IPS-NIHi7 (cell line): ENCODE results near the gene TARS1.

Source experiments
- DNase-seq: peaks from one replicate; pipeline ENCODE4 v3.0.0; 2012; ENCODE audit warnings: mixed read lengths; ENCODE audit errors: extremely low spot score

The TARS1 gene

GRCh38 chr5:33439905-33440481 is 772 bp upstream of the TARS1 start:
- no peak for DNase-seq

DNA sequence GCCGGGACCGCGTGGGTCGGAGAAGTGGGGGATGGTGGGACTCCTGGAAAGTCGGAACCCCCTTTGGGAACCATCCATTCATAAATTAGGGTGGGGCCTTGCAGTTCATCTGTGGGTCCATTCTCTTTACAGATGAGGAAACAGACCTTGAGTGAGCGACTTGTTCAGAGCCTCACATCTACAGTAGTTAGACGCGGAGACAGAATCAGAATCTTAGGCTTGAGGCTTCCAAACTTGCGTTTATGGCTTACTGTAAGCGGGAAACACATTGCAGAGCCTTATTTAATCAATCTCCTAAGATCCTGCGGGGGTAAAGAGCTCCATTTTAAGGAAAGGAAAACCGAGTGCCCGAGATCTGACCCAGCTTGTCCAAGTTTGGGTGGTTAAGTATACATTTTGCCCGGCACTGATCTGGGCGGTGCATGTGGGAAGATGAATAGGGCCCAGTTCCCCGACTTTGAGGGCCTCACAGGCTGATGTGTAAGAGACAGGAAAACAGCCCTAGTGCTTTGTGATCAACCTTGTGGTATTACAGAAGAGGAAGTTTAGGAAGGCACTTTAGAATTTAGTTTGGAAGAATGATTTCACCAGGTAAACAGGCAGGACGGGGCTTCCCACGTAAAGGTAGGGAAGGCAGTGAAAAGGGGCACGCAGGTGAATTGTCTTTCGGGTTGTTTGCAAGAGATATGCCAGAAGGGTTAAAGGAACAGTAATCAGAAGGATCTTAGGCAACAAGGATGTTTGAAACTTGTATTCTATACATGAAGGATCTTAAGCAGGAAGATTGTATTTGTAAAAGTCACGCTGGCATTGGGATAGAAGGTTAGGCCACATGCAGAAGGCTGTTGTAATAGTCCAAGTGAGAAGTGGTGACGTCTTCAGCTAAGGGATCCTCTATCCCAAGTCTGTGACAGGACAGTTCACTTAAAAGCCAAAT is 744 bp downstream of the TARS1 start:
- no peak for DNase-seq

DNA sequence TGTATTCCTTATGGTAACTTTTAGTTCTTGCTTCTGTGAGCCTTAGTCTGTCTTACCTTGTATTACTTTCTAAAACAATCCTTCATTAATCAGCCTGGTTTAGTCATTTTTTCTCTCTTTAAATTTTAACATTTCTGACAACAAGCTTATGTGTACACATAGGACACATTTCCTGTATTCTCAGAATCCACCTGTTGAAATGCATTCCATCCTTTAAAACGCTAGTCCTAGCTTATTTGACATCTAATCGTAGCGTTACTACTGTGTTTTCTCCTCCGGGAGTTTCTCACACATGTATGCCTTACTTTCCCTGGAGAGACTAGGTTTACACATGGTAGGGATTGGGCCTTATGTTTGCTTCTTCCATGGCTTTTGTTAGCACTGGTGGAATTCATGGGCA is 3.8 kb downstream of the TARS1 start:
- no peak for DNase-seq

DNA sequence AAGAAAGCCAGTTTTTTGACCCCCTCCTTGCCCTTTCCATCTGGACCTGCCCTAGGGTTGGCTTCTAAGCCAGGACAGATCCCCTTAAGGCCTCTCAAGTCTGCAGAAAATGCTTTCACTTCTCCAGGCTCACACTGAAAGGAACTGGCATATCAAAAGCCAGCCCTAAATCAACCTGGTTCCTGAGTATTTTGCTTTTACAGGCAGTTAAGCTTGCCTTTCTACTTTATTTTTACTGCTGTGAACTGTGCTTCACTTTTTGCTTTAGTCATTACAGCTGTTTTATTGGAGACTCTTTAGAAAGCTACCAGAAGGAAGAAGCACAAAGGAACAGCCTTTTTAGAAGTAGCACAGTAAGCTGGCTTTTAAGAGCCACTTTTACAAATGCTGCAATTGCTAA is 5.0 kb downstream of the TARS1 start:
- no peak for DNase-seq

DNA sequence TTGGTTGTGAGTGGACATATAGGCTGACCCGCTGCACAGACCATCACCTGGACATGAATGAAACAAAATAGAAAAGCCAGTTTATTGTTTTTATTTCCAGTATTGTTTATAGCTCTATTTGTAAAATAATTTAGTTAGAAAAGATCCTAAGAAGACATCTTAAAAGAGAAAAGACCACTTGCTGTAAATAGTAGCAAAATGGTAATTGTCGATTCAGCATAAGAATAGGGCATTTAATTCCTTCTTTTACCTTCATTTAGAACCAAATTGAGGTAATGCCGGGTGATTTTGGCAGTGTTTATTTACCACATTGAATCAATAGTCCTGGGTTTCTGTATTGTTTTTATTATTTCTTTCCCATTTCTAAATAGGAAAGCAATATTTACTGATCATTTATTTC is 7.4 kb downstream of the TARS1 start:
- no peak for DNase-seq

DNA sequence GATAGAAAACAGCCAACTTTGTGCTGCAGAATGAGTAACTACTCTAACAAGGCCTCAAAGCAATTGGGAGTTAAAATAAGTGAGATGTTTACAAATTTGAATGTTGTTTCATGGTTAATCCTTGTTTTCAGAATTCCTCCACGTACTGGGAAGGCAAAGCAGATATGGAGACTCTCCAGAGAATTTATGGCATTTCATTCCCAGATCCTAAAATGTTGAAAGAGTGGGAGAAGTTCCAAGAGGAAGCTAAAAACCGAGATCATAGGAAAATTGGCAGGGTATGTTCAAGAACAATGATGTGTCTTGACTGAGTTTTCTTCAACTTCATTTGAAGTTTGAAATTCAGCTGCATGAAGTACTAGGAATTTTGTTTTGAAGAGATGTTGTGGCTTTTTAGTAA is 16.4 kb downstream of the TARS1 start:
- no peak for DNase-seq

DNA sequence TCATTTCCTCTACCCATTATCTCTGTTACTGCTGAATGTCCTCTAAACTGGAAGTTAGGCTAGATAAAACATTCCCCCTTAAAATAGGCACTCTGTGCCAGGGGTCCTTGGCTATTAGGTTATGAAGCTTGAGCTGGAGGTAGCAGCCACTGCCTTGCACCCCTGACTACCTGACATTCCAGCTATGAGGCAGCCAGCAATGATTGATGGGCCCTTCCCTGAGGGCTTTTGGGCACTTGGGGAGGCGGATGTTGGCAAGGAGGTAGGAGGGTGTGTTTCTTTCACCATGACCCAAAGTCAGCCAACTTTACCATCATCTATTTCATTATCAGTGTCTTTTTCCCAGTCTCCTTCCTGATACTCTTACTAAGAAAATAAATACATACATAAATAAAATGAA is 17.1 kb downstream of the TARS1 start:
- no peak for DNase-seq

DNA sequence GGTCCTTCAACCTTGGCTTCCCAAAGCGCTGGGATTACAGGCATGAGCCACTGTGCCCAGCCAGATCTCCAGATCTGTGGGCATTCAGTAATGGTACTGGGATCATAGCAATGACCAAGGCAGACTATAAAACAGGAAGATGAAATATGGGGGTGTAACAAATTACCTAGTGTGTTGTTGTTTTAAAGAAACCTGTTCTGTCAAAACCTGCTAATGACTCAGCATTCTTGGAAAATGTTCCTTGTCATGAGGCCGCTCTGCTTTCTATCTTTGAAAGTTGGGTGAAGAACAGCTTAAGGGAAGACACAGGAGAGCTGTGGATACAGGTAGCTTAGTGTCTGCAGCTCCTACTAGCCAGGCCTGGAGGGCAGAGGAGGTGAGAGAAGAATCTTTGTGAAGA is 19.4 kb downstream of the TARS1 start:
- no peak for DNase-seq

DNA sequence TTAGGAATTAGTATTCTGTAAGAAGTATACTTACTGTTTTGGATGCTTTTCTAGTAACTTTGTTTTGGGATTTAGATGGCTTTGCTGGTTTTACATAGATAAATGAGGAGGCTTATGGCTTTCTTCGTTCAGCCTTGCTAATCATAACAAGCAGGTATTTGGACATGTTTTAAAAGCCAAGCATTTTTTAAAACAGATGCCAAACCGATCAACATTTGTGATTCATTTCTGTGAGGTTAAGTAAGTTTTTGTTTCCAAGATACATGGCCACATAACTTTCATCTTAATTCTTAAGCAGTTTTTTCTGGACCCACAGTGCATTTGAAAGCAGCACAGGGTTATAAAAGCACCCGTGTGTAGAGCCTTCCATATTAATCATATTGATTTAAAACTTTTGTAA is 21.7 kb downstream of the TARS1 start:
- DNase-seq: no peak

DNA sequence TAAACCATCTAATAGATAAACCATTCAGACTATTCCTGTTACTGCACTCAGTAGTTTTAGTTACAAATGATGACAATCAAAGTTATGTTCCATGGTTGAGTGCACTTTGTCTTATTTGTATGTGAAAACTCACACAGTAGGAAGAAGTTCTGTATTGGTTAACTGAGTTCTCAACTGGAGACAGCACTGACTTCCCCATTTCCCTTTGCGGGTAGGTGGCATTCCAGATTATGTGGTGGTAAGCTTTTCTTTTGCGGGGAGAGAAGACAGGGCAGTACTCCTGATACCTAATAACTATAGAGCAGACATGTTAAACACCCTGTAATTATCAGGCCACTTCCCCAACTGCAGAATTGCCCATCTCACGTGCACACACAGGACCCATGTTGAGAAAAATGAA is 24.4 kb downstream of the TARS1 start:
- DNase-seq: no peak

DNA sequence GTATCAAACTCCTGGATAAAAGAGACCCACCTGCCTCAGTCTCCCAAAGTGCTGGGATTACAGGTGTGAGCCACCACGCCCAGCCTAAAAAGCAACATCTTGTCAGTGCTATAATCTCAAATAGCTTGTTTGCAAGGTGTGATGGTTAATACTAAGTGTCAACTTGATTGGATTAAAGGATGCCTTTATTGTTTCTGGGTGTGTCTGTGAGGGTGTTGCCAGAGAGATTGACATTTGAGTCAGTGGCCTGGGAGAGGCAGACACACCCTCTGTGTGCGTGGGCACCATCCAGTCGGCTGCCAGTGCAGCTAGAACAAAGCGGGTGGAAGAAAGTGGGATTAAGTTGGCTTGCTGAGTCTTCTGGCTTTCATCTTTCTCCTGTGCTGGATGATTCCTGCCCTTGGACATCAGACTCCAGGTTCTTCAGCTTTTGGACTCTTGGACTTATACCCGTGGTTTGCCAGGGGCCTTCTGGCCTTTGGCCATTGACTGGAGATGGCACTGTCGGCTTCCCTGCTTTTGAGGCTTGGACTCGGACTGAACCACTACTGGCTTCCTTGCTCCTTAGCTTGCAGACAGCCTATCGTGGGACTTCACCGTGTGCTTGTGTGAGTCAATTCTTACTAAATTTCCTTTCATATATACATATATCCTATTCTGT is 28.1 kb downstream of the TARS1 start:
- DNase-seq: no peak

DNA sequence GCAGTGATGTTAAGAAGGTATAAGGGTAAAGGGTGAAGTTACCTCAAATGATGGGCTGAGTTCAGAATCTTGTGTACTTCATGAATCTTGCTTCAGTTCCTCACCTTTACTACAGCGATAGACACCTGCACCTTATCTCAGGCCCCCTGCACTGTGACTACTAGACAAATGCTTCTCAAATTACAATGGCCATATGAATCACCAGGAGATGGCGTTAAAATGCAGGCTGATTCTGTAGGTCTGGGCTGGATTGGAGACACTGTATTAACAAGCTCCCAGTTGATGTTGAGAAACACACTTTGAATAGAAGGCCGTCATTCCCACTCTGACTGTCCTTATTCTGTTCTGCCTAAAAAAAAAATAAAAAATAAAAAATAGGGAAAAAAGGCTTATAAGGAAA is 29.8 kb downstream of the TARS1 start:
- DNase-seq: no peak

- no peak for DNase-seq
Measured at GRCh38 chr5:33472805-33473409, 32.1 kb downstream of the TARS1 start.

GRCh38 chr5:33474004-33474403 is 33.2 kb downstream of the TARS1 start:
- no peak for DNase-seq

- DNase-seq: no peak
Measured at GRCh38 chr5:33474931-33475499, 34.2 kb downstream of the TARS1 start.

DNA sequence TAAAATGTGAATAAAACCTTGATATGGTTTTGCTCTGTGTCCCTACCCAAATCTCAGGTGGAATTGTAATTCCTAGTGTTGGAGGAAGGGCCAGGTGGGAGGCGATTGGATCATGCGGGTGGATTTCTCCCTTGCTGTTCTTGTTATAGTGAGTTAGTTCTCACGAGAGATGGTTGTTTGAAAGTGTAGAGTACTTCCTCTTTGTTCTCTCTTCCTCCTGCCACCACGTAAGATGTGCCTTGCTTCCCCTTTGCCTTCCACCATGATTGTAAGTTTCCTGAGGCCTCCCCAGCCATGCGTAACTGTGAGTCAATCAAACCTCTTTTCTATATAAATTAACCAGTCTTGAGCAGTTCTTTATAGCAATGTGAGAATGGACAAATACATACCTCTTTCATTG is 34.9 kb downstream of the TARS1 start:
- no peak for DNase-seq

DNA sequence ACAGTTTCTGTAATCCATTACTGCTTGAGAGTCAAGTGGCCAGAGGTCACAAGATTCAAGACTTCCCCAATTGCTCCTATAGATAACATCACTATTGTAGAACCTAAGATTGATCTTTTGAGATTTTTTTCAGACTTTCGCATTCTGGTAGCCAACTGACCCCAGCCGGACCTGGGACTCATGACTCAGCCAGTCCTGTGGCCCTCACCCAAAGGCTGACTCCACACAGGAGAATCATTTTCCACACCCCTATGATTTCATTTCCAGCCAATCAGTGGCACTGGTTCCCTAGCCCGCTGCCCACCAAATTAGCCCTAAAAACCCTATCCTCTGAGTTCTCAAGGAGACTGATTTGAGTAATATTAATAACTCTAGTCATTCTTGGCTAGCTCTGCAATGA is 36.2 kb downstream of the TARS1 start:
- DNase-seq: no peak

DNA sequence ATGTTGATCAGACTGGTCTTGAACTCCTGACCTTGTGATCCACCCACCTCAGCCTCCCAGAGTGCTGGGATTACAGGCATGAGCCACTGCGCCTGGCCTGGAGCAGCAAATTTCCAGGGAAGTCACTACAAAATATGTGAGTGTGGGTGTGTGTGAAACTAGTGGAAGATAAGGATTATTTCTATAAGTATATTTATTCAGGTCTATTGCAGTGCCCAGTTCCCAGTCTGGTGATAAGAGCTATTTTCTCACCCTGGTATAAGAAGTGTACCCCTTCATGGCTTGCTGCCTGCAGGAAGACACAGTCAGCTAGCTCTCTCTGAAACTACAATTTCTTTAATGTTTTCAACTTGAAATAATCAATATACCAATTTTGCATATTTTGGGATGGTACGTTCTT is 37.1 kb downstream of the TARS1 start:
- no peak for DNase-seq

DNA sequence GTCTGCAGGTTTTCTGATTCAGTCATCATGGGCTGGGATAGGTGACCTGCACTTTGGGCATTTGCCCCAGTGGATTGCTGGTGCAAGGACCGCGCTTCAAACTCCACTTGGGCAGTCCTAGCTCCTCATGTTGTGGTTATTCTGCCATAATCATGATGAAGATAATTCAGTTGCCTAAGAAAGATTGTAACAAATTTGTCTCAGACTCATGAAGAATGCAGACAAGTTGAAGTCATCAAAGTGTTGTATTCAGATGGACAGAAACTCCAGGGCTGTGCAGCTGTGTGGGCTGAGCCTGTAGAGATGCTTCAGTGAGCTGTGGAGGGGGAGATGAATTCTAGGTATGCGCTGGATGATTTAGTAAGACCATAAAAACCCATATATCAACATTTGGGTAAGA is 38.5 kb downstream of the TARS1 start:
- DNase-seq: no peak

DNA sequence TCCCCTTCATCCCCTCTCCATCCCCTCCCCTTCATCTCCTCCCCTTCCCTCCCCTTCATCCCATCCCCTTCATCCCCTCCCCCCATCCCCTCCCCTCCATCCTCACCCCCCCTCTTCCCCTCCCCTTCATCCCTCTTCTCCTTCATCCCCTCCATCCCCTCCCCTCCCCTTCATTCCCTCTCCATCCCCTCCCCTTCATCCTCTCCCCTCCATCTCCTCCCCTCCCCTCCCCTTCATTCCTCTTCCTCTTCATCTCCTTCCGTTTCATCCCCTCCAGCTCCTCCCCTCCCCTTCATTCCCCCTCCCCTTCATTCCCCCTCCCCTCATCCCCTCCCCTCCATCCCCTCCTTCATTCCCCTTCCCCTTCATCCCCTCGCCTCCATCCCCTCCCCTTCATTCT is 40.1 kb downstream of the TARS1 start:
- DNase-seq: no peak

DNA sequence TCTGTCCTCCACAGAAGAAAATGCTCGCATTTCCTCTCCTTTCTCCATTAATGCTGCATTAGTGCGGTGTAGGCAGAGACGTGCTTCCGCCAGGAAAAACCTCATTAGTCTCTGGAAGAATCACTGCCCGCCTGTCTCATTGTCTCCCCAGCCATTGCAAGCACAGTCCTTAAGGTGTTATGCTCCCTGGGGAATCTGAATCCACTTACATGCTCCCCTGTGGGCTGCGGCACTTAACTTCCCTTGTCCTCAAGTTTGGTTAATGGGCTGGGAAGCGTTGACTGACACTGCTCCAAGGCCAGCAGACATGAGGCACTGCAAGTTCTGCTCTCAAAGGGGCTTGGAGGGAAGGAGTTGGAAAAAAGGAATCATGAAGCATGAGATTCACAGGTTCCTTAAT is 41.6 kb downstream of the TARS1 start:
- DNase-seq: peak; percentile 39

GRCh38 chr5:33487236-33487635 is 46.5 kb downstream of the TARS1 start:
- DNase-seq: no peak
